ENCODE measurements around the gene KLHL6. TPM values are rescaled to one million over a fixed set of nuclear protein-coding genes. Genes with fewer than 3 reads are reported as not detected.

KLHL6 gene
- polyA plus RNA-seq, 4 donors = 0.22 to 2.0 (median 1.5) TPM

GRCh38 chr3:183584914-183585280 lies 29.4 kb upstream of the KLHL6 start:
- 42 to 55% (median 47%) methylated on average over 3 of the region's 3 CpGs for WGBS, 3 donors
- no peak for FAIRE-seq

GRCh38 chr3:183584246-183584913 lies 28.9 kb upstream of the KLHL6 start:
- WGBS, 3 donors = 53 to 75% (median 71%) methylated on average over 7 of the region's 7 CpGs
- Histone ChIP-seq H3K9me3 (ENCODE audit: control insufficient read depth in 2 of 2, insufficient read depth in 1 of 2, low read depth in 1 of 2, low read length in 1 of 2) (no peaks in the 10 kb centered on the region), H3K36me3 (ENCODE audit: control insufficient read depth in 3 of 3, insufficient read depth in 2 of 3, low read depth in 1 of 3, low read length in 3 of 3) (no peaks in the 10 kb centered on the region), H3K27me3 (ENCODE audit: control insufficient read depth in 3 of 3, insufficient read depth in 3 of 3, low read length in 3 of 3) (no peaks in the 10 kb centered on the region), H3K4me3 (ENCODE audit: low read depth in 1 of 3, low read length in 3 of 3) (no peak overlapping the region), H3K4me1 (ENCODE audit: control insufficient read depth in 3 of 3, insufficient read depth in 2 of 3, low read depth in 1 of 3, low read length in 2 of 3) (peaks cover 0 to 37% (median 18%) of the 10 kb centered on the region in 3 donors), H3K27ac (ENCODE audit: low read depth in 1 of 3, low read length in 2 of 3) (peak overlapping the region in 2 of 3 donors; percentile 26 to 35)
- DNase-seq = peak; percentile 41 to 45
- no peak for FAIRE-seq

More at GRCh38 chr3:183584914-183585280, 29.4 kb upstream of the KLHL6 start:
- H3K4me3 ChIP-seq (ENCODE audit: low read depth in 1 of 3, low read length in 3 of 3) = no peak overlapping the region
- no peaks in the 10 kb centered on the region for H3K9me3 ChIP-seq (ENCODE audit: control insufficient read depth in 2 of 2, insufficient read depth in 1 of 2, low read depth in 1 of 2, low read length in 1 of 2)
- no peaks in the 10 kb centered on the region for H3K36me3 ChIP-seq (ENCODE audit: control insufficient read depth in 3 of 3, insufficient read depth in 2 of 3, low read depth in 1 of 3, low read length in 3 of 3)
- peak overlapping the region in 2 of 3 donors; percentile 18 to 26 for H3K27ac ChIP-seq (ENCODE audit: low read depth in 1 of 3, low read length in 2 of 3)
- H3K27me3 ChIP-seq (ENCODE audit: control insufficient read depth in 3 of 3, insufficient read depth in 3 of 3, low read length in 3 of 3) = no peaks in the 10 kb centered on the region
- peaks cover 0 to 37% (median 18%) of the 10 kb centered on the region in 3 donors for H3K4me1 ChIP-seq (ENCODE audit: control insufficient read depth in 3 of 3, insufficient read depth in 2 of 3, low read depth in 1 of 3, low read length in 2 of 3)
- no peak for DNase-seq

GRCh38 chr3:183583331-183584245 lies 28.1 kb upstream of the KLHL6 start:
- H3K4me1 ChIP-seq (ENCODE audit: control insufficient read depth in 3 of 3, insufficient read depth in 2 of 3, low read depth in 1 of 3, low read length in 2 of 3) = peaks cover 0 to 37% (median 18%) of the 10 kb centered on the region in 3 donors
- no peaks in the 10 kb centered on the region for H3K27me3 ChIP-seq (ENCODE audit: control insufficient read depth in 3 of 3, insufficient read depth in 3 of 3, low read length in 3 of 3)
- 38 to 60% (median 60%) methylated on average over 5 of the region's 5 CpGs for WGBS, 3 donors
- H3K36me3 ChIP-seq (ENCODE audit: control insufficient read depth in 3 of 3, insufficient read depth in 2 of 3, low read depth in 1 of 3, low read length in 3 of 3) = no peaks in the 10 kb centered on the region
- H3K27ac ChIP-seq (ENCODE audit: low read depth in 1 of 3, low read length in 2 of 3) = peak overlapping the region in 2 of 3 donors; percentile 5 to 35
- DNase-seq (peak; percentile 70 to 71), FAIRE-seq (no peak)
- no peaks in the 10 kb centered on the region for H3K9me3 ChIP-seq (ENCODE audit: control insufficient read depth in 2 of 2, insufficient read depth in 1 of 2, low read depth in 1 of 2, low read length in 1 of 2)
- no peak overlapping the region for H3K4me3 ChIP-seq (ENCODE audit: low read depth in 1 of 3, low read length in 3 of 3)

- no peak for DNase-seq
- Histone ChIP-seq H3K27ac (ENCODE audit: low read depth in 1 of 3, low read length in 2 of 3) (no peak overlapping the region), H3K4me1 (ENCODE audit: control insufficient read depth in 3 of 3, insufficient read depth in 2 of 3, low read depth in 1 of 3, low read length in 2 of 3) (peaks cover 0 to 37% (median 18%) of the 10 kb centered on the region in 3 donors), H3K27me3 (ENCODE audit: control insufficient read depth in 3 of 3, insufficient read depth in 3 of 3, low read length in 3 of 3) (no peaks in the 10 kb centered on the region), H3K9me3 (ENCODE audit: control insufficient read depth in 2 of 2, insufficient read depth in 1 of 2, low read depth in 1 of 2, low read length in 1 of 2) (no peaks in the 10 kb centered on the region), H3K4me3 (ENCODE audit: low read depth in 1 of 3, low read length in 3 of 3) (no peak overlapping the region), H3K36me3 (ENCODE audit: control insufficient read depth in 3 of 3, insufficient read depth in 2 of 3, low read depth in 1 of 3, low read length in 3 of 3) (no peaks in the 10 kb centered on the region)
- 88 to 100% (median 95%) methylated on average over 1 of the region's 1 CpG for WGBS, 3 donors
- no peak for FAIRE-seq
These were observed 26.7 kb upstream of the KLHL6 start for GRCh38 chr3:183582161-183582560.

GRCh38 chr3:183581496-183582155 lies 26.1 kb upstream of the KLHL6 start:
- H3K27ac ChIP-seq (ENCODE audit: low read depth in 1 of 3, low read length in 2 of 3) = no peak overlapping the region
- H3K4me1 ChIP-seq (ENCODE audit: control insufficient read depth in 3 of 3, insufficient read depth in 2 of 3, low read depth in 1 of 3, low read length in 2 of 3) = peaks cover 0 to 37% (median 18%) of the 10 kb centered on the region in 3 donors
- H3K27me3 ChIP-seq (ENCODE audit: control insufficient read depth in 3 of 3, insufficient read depth in 3 of 3, low read length in 3 of 3) = peaks cover 0 to 2% (median 0%) of the 10 kb centered on the region in 3 donors
- H3K4me3 ChIP-seq (ENCODE audit: low read depth in 1 of 3, low read length in 3 of 3) = no peak overlapping the region
- DNase-seq = no peak
- no peak for FAIRE-seq
- WGBS, 3 donors = 94 to 98% (median 95%) methylated on average over 3 of the region's 3 CpGs
- no peaks in the 10 kb centered on the region for H3K9me3 ChIP-seq (ENCODE audit: control insufficient read depth in 2 of 2, insufficient read depth in 1 of 2, low read depth in 1 of 2, low read length in 1 of 2)
- no peaks in the 10 kb centered on the region for H3K36me3 ChIP-seq (ENCODE audit: control insufficient read depth in 3 of 3, insufficient read depth in 2 of 3, low read depth in 1 of 3, low read length in 3 of 3)

- FAIRE-seq = no peak
These were observed 24.7 kb upstream of the KLHL6 start for GRCh38 chr3:183579967-183580900.

GRCh38 chr3:183578179-183578578 lies 22.7 kb upstream of the KLHL6 start:
- Histone ChIP-seq H3K9me3 (ENCODE audit: control insufficient read depth in 2 of 2, insufficient read depth in 1 of 2, low read depth in 1 of 2, low read length in 1 of 2) (no peaks in the 10 kb centered on the region), H3K27me3 (ENCODE audit: control insufficient read depth in 3 of 3, insufficient read depth in 3 of 3, low read length in 3 of 3) (peaks cover 0 to 3% (median 0%) of the 10 kb centered on the region in 3 donors), H3K27ac (ENCODE audit: low read depth in 1 of 3, low read length in 2 of 3) (no peak overlapping the region), H3K36me3 (ENCODE audit: control insufficient read depth in 3 of 3, insufficient read depth in 2 of 3, low read depth in 1 of 3, low read length in 3 of 3) (no peaks in the 10 kb centered on the region), H3K4me1 (ENCODE audit: control insufficient read depth in 3 of 3, insufficient read depth in 2 of 3, low read depth in 1 of 3, low read length in 2 of 3) (peaks cover 0 to 17% (median 8%) of the 10 kb centered on the region in 3 donors), H3K4me3 (ENCODE audit: low read depth in 1 of 3, low read length in 3 of 3) (no peak overlapping the region)
- no peak for DNase-seq
- 82 to 86% (median 85%) methylated on average over 3 of the region's 3 CpGs for WGBS, 3 donors
- no peak for FAIRE-seq

More at GRCh38 chr3:183579967-183580900, 24.7 kb upstream of the KLHL6 start:
- no peak overlapping the region for H3K4me3 ChIP-seq (ENCODE audit: low read depth in 1 of 3, low read length in 3 of 3)
- H3K27me3 ChIP-seq (ENCODE audit: control insufficient read depth in 3 of 3, insufficient read depth in 3 of 3, low read length in 3 of 3) = peaks cover 0 to 3% (median 0%) of the 10 kb centered on the region in 3 donors
- H3K36me3 ChIP-seq (ENCODE audit: control insufficient read depth in 3 of 3, insufficient read depth in 2 of 3, low read depth in 1 of 3, low read length in 3 of 3) = no peaks in the 10 kb centered on the region
- no peaks in the 10 kb centered on the region for H3K9me3 ChIP-seq (ENCODE audit: control insufficient read depth in 2 of 2, insufficient read depth in 1 of 2, low read depth in 1 of 2, low read length in 1 of 2)
- peak; percentile 41 to 61 for DNase-seq
- WGBS, 3 donors = 36 to 56% (median 46%) methylated on average over 15 to 17 of the region's 17 CpGs
- H3K27ac ChIP-seq (ENCODE audit: low read depth in 1 of 3, low read length in 2 of 3) = peak overlapping the region in 1 of 3 donors; percentile 7
- peaks cover 0 to 36% (median 18%) of the 10 kb centered on the region in 3 donors for H3K4me1 ChIP-seq (ENCODE audit: control insufficient read depth in 3 of 3, insufficient read depth in 2 of 3, low read depth in 1 of 3, low read length in 2 of 3)

All from small intestine (tissue), 7 donors.